ENCODE results near the gene SLC16A5. TPM values are rescaled to one million over a fixed set of nuclear protein-coding genes. Genes with fewer than 3 reads are reported as not detected.

Gene SLC16A5
- 3.5 to 5.4 TPM (median 4.0 TPM) in 3 replicates for polyA plus RNA-seq
- 0.45 TPM for polyA plus RNA-seq (2011; ENCODE audit: low read depth)
- 2.6 and 5.7 TPM in 2 replicates for polyA plus RNA-seq (2011; cell fraction: cytosol; rRNA removed)
- polyA plus RNA-seq (2011; cell fraction: nucleus; rRNA removed), result 16.1 and 26.3 TPM in 2 replicates
- 3.6 and 4.8 TPM in 2 replicates for polyA plus RNA-seq (2012; ENCODE audit: low replicate concordance)
- polyA minus RNA-seq, result 4.4 to 7.2 TPM (median 7.0 TPM) in 3 replicates
- polyA minus RNA-seq (2011; cell fraction: cytosol; rRNA and poly(A)+ RNA removed), result 7.5 TPM
- 9.1 and 9.6 TPM in 2 replicates for polyA minus RNA-seq (2011; cell fraction: nucleus; rRNA and poly(A)+ RNA removed)

GRCh38 chr17:75087558-75088453 is at the start of gene SLC16A5:
Gene SLC16A5, plus strand, starts transcription at chr17:75087954. Its CDS starts 5,683 bp downstream, at chr17:75093637.
- Histone ChIP-seq H3K36me3 (ENCODE audit: control insufficient read depth in 2 of 2, extremely low read depth in 1 of 2, insufficient read depth in 2 of 2, low read length in 2 of 2) (no peaks in the 10 kb centered on the region), H3K27me3 (ENCODE audit: control insufficient read depth, extremely low read depth, insufficient read depth, low read length) (no peaks in the 10 kb centered on the region), H3K79me2 (ENCODE audit: control insufficient read depth, insufficient read depth, low read length) (no peaks in the 10 kb centered on the region), H3K27ac (ENCODE audit: control insufficient read depth, insufficient read depth, low read length) (peak within 1 kb of the TSS; percentile 81), H2AFZ (ENCODE audit: control insufficient read depth, low read length) (peak within 1 kb of the TSS; percentile 95), H3K4me1 (ENCODE audit: control insufficient read depth, extremely low read depth, insufficient read depth, low read length) (peaks cover 43% of the 10 kb centered on the region), H3K9me3 (ENCODE audit: control insufficient read depth, low read depth, low read length) (no peaks in the 10 kb centered on the region), H3K9me1 (ENCODE audit: control insufficient read depth, extremely low read depth, insufficient read depth, low read length) (no peaks in the 10 kb centered on the region), H4K20me1 (ENCODE audit: control insufficient read depth, extremely low read depth, insufficient read depth, low read length) (no peaks in the 10 kb centered on the region), H3K4me3 (ENCODE audit: control insufficient read depth in 2 of 3, extremely low read depth in 1 of 3, insufficient read depth in 2 of 3, low read depth in 1 of 3, low read length in 3 of 3) (peak within 1 kb of the TSS; percentile 55 to 71 (median 59)), H3K9ac (ENCODE audit: control insufficient read depth, extremely low read depth, insufficient read depth, low read length) (peak within 1 kb of the TSS; percentile 83), H3K4me2 (ENCODE audit: control insufficient read depth, extremely low read depth, insufficient read depth, low read depth, low read length) (peak within 1 kb of the TSS; percentile 95)
- TF ChIP-seq, protein P1, sequence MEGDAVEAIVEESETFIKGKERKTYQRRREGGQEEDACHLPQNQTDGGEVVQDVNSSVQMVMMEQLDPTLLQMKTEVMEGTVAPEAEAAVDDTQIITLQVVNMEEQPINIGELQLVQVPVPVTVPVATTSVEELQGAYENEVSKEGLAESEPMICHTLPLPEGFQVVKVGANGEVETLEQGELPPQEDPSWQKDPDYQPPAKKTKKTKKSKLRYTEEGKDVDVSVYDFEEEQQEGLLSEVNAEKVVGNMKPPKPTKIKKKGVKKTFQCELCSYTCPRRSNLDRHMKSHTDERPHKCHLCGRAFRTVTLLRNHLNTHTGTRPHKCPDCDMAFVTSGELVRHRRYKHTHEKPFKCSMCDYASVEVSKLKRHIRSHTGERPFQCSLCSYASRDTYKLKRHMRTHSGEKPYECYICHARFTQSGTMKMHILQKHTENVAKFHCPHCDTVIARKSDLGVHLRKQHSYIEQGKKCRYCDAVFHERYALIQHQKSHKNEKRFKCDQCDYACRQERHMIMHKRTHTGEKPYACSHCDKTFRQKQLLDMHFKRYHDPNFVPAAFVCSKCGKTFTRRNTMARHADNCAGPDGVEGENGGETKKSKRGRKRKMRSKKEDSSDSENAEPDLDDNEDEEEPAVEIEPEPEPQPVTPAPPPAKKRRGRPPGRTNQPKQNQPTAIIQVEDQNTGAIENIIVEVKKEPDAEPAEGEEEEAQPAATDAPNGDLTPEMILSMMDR (optimal IDR thresholded peaks at IDR 0.05 in 1 of 3, IDR thresholded peaks at IDR 0.05 in 1 of 3, conservative IDR thresholded peaks at IDR 0.05 in 1 of 3; ENCODE audit: extremely low read depth in 1 of 3, insufficient read depth in 2 of 3, low read length in 3 of 3), result no peak
- TF ChIP-seq EZH2 (IDR thresholded peaks at IDR 0.05; ENCODE audit: low read length), result no peak
- dilution Hi-C loops (cut with MboI; ENCODE audit: extremely low pct_ligation_motif_present, low sequenced_read_pairs), result no loop called here
- FAIRE-seq, result no peak
- peak; percentile 41 for DNase-seq (ENCODE audit: low read depth, low spot score)

DNA sequence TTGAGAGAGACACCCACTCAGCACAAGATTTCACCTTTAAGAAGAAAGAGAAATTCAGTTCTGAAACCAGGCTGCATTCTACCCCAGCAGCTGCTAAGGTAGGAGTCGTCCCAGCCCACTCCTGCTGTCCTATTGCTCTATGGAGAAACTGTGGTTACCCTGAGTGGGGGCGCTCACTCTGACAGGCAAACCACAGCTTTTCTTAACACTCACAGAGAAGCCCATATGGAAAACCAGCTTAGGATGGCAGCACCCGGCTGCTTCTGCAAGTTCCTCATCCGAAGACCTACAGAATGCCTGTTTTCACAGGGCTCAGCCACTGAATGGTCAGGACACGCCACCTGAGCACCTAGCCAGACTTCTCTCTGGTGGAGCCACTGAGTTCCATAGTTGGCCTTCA is 48.5 kb upstream of the SLC16A5 start:
- H3K79me2 ChIP-seq (ENCODE audit: control insufficient read depth, insufficient read depth, low read length), result peaks cover 3% of the 10 kb centered on the region
- no peaks in the 10 kb centered on the region for H4K20me1 ChIP-seq (ENCODE audit: control insufficient read depth, extremely low read depth, insufficient read depth, low read length)
- H3K9ac ChIP-seq (ENCODE audit: control insufficient read depth, extremely low read depth, insufficient read depth, low read length), result no peak overlapping the region
- DNase-seq (ENCODE audit: low read depth, low spot score), result no peak
- dilution Hi-C loops (cut with MboI; ENCODE audit: extremely low pct_ligation_motif_present, low sequenced_read_pairs), result no loop called here
- TF ChIP-seq, protein P1 (optimal IDR thresholded peaks at IDR 0.05 in 1 of 3, IDR thresholded peaks at IDR 0.05 in 1 of 3, conservative IDR thresholded peaks at IDR 0.05 in 1 of 3; ENCODE audit: extremely low read depth in 1 of 3, insufficient read depth in 2 of 3, low read length in 3 of 3), result no peak
- H3K36me3 ChIP-seq (ENCODE audit: control insufficient read depth in 2 of 2, extremely low read depth in 1 of 2, insufficient read depth in 2 of 2, low read length in 2 of 2), result peaks cover 14 to 22% of the 10 kb centered on the region in 2 experiments
- H3K27me3 ChIP-seq (ENCODE audit: control insufficient read depth, extremely low read depth, insufficient read depth, low read length), result no peaks in the 10 kb centered on the region
- H3K9me1 ChIP-seq (ENCODE audit: control insufficient read depth, extremely low read depth, insufficient read depth, low read length), result no peaks in the 10 kb centered on the region
- H3K9me3 ChIP-seq (ENCODE audit: control insufficient read depth, low read depth, low read length), result no peaks in the 10 kb centered on the region
- H3K4me2 ChIP-seq (ENCODE audit: control insufficient read depth, extremely low read depth, insufficient read depth, low read depth, low read length), result no peak overlapping the region
- no peak overlapping the region for H2AFZ ChIP-seq (ENCODE audit: control insufficient read depth, low read length)
- H3K4me1 ChIP-seq (ENCODE audit: control insufficient read depth, extremely low read depth, insufficient read depth, low read length), result peaks cover 18% of the 10 kb centered on the region
- no peak for FAIRE-seq
- no peak overlapping the region for H3K4me3 ChIP-seq (ENCODE audit: control insufficient read depth in 2 of 3, extremely low read depth in 1 of 3, insufficient read depth in 2 of 3, low read depth in 1 of 3, low read length in 3 of 3)
- H3K27ac ChIP-seq (ENCODE audit: control insufficient read depth, insufficient read depth, low read length), result no peak overlapping the region
